Glomerular visceral epithelial cell (primary cell): ENCODE measurements around the gene QPCTL.
A peak's percentile ranks its signal among the peaks of the same experiment; 100 is the strongest.
"Not testable (repeated sequence)": the region's sequence is repeated elsewhere in the genome, so short reads cannot be mapped to it uniquely, and the experiment has no call there.

Source experiments
- DNase-seq: peaks from one replicate; pipeline ENCODE4 v3.0.0-alpha.2; 2016; ENCODE audit errors: extremely low spot score

QPCTL gene

GRCh38 chr19:45676851-45677263 is 15.6 kb upstream of the QPCTL start:
- DNase-seq = no peak

GRCh38 chr19:45677351-45678230 is 14.9 kb upstream of the QPCTL start:
- peak; percentile 81 for DNase-seq

GRCh38 chr19:45681391-45682015 is 11.0 kb upstream of the QPCTL start:
- peak; percentile 91 for DNase-seq

DNA sequence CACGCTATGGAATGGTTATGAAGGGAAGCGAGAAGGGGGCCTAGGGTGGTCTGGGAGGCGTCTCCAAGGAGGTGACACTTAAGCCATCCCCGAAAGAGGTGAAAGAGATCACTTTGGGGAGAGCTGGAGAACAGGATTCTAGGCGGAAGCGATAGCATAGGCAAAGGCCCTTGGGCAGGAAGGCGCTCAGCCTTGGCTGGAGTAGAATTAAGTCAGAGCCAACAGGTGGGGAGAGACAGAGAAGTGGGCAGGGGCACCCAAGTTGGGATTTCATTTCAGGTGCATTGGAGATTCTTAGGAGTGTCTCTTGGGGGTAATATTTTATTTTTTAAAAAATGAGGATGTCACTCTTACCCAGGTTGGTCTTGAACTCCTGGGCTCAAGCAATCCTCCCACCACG is 10.3 kb upstream of the QPCTL start:
- no peak for DNase-seq

DNA sequence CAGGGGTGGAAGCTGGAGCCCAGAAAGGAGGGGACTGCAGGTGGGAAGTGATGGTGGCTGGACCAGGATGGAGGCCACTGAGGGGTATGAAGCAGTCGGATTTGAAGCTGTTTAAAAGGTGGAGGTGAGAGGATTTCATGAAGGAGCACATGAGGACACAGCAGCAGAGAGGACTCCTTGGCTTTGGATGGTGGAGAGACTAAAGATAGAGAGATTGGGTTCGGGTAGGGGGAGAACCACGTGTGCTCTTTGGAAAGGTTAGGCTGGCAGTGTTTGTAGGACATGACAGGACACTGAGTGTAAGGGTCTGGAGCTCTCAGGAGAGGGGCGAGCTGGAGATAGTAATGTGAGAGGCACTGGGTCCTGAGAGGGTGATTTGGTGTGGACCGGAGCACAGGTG is 9.6 kb upstream of the QPCTL start:
- no peak for DNase-seq

DNA sequence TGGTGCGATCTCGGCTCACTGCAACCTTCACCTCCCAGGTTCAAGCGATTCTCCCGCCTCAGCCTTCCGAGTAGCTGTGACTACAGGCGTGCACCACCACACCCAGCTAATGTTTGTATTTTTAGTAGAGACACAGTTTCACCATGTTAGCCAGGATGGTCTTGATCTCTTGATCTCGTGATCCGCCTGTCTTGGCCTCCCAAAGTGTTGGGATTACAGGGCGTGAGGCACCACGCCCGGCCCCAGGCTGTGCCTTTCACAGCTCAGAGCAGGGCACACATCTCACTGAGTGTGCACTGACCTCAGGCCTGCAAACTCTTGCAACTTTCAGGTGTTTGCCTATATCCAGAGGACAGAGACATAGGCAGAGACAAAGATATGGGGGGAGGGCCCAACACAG is 7.4 kb upstream of the QPCTL start:
- DNase-seq = not testable (repeated sequence)

DNA sequence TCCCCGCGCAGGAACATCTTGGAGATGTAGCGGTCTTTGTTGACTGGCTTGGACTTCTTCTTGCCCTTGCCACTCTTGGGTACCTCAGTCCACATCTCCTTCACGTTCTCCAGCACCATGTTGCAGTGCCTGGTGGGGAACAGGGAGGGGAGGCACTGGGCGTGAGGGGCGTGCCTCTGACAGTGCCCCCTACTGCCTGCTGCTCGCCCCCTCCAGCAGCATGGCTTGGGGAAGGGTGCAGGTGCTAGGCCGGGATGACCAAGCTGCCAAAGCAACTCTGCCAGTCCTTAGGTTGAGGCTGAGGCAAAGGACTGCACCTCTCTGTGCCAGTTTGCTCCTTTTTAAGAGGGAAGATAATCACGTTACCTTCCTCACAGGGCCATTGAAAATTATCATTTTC is 4.9 kb upstream of the QPCTL start:
- no peak for DNase-seq

DNA sequence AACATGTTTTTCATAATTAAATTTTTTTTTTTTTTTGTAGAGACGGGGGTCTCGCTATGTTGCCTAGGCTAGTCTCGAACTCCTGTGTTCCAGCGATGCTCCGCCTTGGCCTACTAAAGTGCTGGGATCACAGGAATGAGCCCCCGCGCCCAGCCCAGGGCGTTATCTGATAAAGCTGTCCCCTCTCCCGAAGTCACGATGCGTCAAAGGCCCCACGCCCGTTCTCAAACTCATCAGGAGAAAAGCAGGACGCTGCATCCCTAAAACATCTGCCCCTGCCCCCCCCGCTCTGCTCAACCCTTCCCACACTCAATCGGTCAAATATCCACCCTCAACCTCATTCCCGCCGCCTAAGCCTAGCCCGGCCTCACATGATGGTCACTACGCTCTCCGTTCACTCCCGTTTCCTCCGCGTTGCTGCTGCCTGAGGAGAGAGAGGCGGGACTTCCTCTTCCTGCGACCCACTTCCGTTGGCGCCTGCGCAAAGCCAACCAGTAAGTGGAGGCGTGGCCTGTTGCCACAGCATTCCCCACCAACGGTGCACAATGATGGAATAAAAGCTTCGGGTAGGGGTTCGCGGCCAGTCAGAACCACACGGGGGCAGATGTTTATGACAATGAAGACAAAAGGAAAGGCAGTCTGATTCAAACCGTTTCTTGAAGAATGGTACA is 815 bp upstream of the QPCTL start, which contains the start of gene SNRPD2:
Gene SNRPD2, minus strand, starts transcription at position 438 of the 671 bp plus-strand sequence. Its CDS starts 65 bp downstream, at position 373.
- DNase-seq = peak; percentile 96

DNA sequence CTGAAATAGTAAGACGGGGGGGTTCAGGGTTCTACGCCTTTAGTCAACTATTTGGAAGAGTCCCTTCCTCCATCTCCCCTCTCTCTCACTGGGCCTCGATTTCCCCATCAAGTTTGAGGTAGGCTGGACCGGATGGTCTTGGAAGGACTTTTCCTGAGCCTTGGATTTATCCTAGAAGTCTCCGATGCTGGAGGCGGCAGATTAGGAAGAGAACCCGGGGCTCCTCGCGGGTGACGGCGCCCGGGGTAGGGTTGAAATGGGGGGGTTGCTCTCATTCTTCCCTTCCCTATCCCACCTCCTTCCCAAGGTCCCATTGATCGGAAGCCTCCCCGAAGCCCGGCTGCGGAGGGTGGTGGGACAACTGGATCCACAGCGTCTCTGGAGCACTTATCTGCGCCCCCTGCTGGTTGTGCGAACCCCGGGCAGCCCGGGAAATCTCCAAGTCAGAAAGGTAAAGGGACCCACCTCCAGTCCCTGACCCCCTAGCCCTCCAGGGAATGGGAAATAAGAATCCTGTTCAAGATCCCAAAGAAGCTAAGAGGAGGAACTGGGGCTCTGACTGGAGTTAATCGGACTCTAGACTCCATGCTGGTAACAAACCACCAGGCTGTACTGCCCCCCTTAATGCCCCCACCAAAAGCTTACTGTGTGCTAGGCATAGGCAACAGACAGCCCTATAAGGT is 781 bp downstream of the QPCTL start:
- DNase-seq = peak; percentile 71

DNA sequence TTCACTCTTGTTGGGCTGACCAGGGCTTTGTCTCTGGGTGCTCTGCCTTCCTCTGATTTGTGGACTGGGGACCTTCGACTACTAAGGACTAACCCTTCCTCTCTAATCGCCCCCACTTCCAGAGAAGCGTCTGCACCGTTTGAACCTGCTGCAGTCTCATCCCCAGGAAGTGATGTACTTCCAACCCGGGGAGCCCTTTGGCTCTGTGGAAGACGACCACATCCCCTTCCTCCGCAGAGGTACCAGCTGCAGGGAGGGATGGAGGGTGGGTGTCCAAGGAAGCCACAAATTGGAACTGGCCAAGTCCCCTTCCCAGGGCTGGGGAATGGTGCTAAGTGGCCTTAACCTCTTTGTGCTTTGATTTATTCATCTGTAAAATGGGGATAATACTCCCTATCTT is 9.2 kb downstream of the QPCTL start:
- no peak for DNase-seq

DNA sequence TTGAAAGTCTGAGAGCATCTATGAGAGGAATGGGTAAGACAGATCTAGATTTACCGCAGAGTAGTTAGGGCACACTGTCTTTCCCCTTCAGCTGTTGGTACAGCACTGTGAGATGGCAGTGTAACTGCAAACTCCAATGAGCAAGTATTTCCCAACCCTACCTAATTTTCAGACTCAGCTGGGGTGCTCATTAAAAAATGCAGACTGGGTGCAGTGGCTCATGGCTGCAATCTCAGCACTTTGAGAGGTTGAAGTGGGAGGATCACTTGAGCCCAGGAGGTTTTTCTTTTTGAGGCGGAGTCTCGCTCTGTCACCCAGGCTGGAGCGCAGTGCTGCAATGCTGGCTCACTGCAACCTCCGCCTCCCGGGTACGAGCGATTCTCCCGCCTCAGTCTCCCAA is 12.6 kb downstream of the QPCTL start:
- no peak for DNase-seq

- no peak for DNase-seq
Measured at GRCh38 chr19:45705710-45706415, 13.4 kb downstream of the QPCTL start.

DNA sequence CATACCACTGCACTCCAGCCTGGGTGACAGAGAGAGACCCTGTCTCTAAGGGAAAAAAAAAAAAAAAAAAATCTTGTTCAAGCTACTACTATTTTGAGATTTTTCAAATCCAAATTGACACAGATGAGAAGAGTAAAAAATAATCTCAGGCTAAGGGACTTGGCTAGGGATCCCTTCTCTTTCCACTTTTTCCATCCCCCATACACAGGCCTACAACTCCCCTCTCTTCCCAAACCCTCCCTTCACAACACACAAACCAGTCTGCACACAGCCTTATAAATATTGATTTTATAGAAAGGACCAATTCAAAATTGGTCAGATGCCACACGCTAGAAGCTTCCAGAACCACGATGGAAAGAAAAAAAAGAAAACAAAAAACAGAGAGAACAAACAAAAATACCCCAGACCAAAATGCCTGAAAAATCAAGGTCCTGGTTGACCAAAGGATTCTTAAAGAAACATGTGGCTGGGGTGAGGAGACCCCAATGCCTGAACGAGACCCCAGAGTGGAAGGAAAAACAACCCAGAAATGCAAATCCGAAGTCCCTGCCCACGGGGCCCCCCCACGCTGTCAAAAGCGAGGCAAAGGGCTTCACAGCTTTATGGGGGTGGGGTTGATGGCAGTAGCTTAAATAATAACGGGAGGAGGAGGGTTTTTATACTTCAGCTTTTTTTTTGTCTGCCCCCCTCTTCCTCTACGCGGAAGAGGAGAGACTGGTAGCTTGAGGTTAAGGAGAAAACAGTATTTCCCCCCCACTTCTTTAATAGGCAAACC is 18.1 kb downstream of the QPCTL start:
- no peak for DNase-seq

GRCh38 chr19:45711851-45712698 is 19.6 kb downstream of the QPCTL start:
- DNase-seq = no peak

DNA sequence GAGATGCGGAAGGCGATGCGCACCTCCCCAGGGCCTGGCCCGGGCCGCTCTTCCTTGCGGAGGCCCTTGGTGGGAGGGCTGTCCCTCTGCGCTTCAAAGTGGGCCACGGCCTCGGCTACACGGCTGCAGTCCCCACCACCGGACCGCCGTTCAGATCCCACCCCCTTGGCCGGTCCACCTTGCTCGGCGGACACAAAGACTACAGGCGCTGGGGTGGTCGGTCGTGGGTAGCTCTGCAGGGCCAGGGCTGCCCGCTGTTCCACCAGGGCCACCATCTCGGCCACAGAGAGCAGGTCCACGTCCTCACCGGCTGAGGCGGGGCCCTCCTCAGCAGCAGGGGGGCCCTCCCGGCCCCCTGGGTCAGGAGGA is 20.2 kb downstream of the QPCTL start:
- no peak for DNase-seq

GRCh38 chr19:45713141-45713540 is 20.7 kb downstream of the QPCTL start:
- no peak for DNase-seq

GRCh38 chr19:45715139-45715538 is 22.7 kb downstream of the QPCTL start:
- DNase-seq = no peak

- peak; percentile 32 for DNase-seq
Measured at GRCh38 chr19:45716359-45717130, 24.1 kb downstream of the QPCTL start.
